GM15510 (cell line): Measurements from ENCODE around the gene ENAM.

Source experiments
- POLR2A ChIP-seq: IDR thresholded peaks from 3 replicates; pipeline ENCODE4 v1.6.1; 2011; ENCODE audit warnings: borderline replicate concordance; ENCODE audit not compliant: insufficient read length; ENCODE audit errors: extremely low read depth

The ENAM gene

GRCh38 chr4:70691661-70692060 is 63.1 kb downstream of the ENAM start:
- TF ChIP-seq POLR2A, result no peak
